Natural killer cell (primary cell): ENCODE results near the gene IRX4. TPM values are rescaled to one million over a fixed set of nuclear protein-coding genes. Genes with fewer than 3 reads are reported as not detected.
"Not testable (repeated sequence)": the region's sequence is repeated elsewhere in the genome, so short reads cannot be mapped to it uniquely, and the experiment has no call there.

Experiments used
- ATAC-seq, 3 donors: fragments of 150-1000 bp in 2 of 3; fragments of 200-7000 bp in 1 of 3; cut with Tn5 transposase; 1 replicate in 1 of 3; 2 replicates in 2 of 3; pipeline ENCODE4 v1.10.0; 2021; ENCODE audit warnings: mild to moderate bottlenecking in 2 of 3, moderate library complexity in 2 of 3
- DNase-seq, 2 donors: peaks; one replicate each; pipeline versions ENCODE4 v3.0.0 to v3.0.0-alpha.2; 2013 to 2021; ENCODE audit warnings: mixed read lengths in 1 of 2
- H3K27ac ChIP-seq: one replicate; pipeline ENCODE4 v1.5.1; 2013; ENCODE audit warnings: mild to moderate bottlenecking, low read length
- H3K27me3 ChIP-seq: one replicate; pipeline ENCODE4 v1.6.1; 2013; ENCODE audit warnings: low read length; ENCODE audit not compliant: control insufficient read depth, insufficient read depth
- H3K36me3 ChIP-seq: one replicate; pipeline ENCODE4 v1.6.1; 2013; ENCODE audit warnings: low read length; ENCODE audit not compliant: control insufficient read depth, insufficient read depth
- H3K4me1 ChIP-seq: one replicate; pipeline ENCODE4 v1.6.1; 2013; ENCODE audit warnings: low read length; ENCODE audit not compliant: control insufficient read depth, insufficient read depth
- H3K4me3 ChIP-seq: one replicate; pipeline ENCODE4 v1.5.1; 2013; ENCODE audit warnings: low read length
- H3K9me3 ChIP-seq: one replicate; pipeline ENCODE4 v1.6.1; 2013; ENCODE audit warnings: low read length; ENCODE audit not compliant: control insufficient read depth, insufficient read depth
- H3K27ac Mint-ChIP-seq, 2 donors: one replicate each; pipeline ENCODE4 v1.8.0; 2022; ENCODE audit warnings: mild to moderate bottlenecking in 2 of 2, mixed read lengths in 2 of 2, moderate library complexity in 1 of 2
- H3K27me3 Mint-ChIP-seq, 2 donors: one replicate each; pipeline ENCODE4 v1.8.0; 2022; ENCODE audit warnings: low read depth in 2 of 2, mixed read lengths in 2 of 2
- H3K36me3 Mint-ChIP-seq: one replicate; pipeline ENCODE4 v1.8.0; 2022; ENCODE audit warnings: mixed read lengths
- H3K4me1 Mint-ChIP-seq, 2 donors: one replicate each; pipeline ENCODE4 v1.8.0; 2022; ENCODE audit warnings: mixed read lengths in 2 of 2
- H3K4me3 Mint-ChIP-seq: one replicate; pipeline ENCODE4 v1.8.0; 2022; ENCODE audit warnings: mild to moderate bottlenecking, moderate library complexity, mixed read lengths
- H3K9me3 Mint-ChIP-seq, 2 donors: one replicate each; pipeline ENCODE4 v1.8.0; 2022; ENCODE audit warnings: mixed read lengths in 2 of 2
- CTCF ChIP-seq: fragments of 200-600 bp; IDR thresholded peaks from one replicate; pipeline ENCODE4 v1.8.0; 2022; ENCODE audit warnings: antibody characterized with exemption
- WGBS: methylation state at CpG from one replicate; pipeline ENCODE4 v1.1.7; 2013; ENCODE audit warnings: missing lambda C conversion rate; ENCODE audit not compliant: insufficient coverage; 5-methylcytosine and 5-hydroxymethylcytosine counted together
- intact Hi-C: fragments of 100-400 bp; cut with micrococcal nuclease; formaldehyde crosslinking; loops from one replicate; pipeline ENCODE4 v1.14.2; 2022
- total RNA-seq, 4 donors: library from RNA; stranded (reverse); fragments of 120-200 nt in 1 of 4; gene quantifications; one replicate each; pipeline versions ENCODE4 v1.2.3 to v1.2.4, GENCODE V29; 2013 to 2022

IRX4 gene
- total RNA-seq, 3 donors from 2014 or later (not counting 1 experiment from before 2014, with no cell fraction given), result not detected

GRCh38 chr5:1873243-1873959 is 9.3 kb downstream of the IRX4 start:
- 38% methylated on average over 13 of the region's 13 CpGs for WGBS

GRCh38 chr5:1871441-1871840 is 11.3 kb downstream of the IRX4 start:
- no peak overlapping the region for H3K4me3 ChIP-seq
- 88% methylated on average over 14 of the region's 14 CpGs for WGBS
- H3K27ac ChIP-seq, result no peak overlapping the region
- DNase-seq (no peak), ATAC-seq (no peak)
- H3K36me3 ChIP-seq, result no peaks in the 10 kb centered on the region
- peaks cover 20% of the 10 kb centered on the region for H3K27me3 ChIP-seq
- Mint-ChIP-seq H3K9me3 (no peaks in the 10 kb centered on the region), H3K27ac (no peak overlapping the region), H3K4me3 (no peak overlapping the region), H3K27me3 (peaks cover 19 to 22% of the 10 kb centered on the region in 2 donors), H3K4me1 (peaks cover 0 to 5% of the 10 kb centered on the region in 2 donors), H3K36me3 (no peaks in the 10 kb centered on the region)
- TF ChIP-seq CTCF, result no peak
- intact Hi-C loops, result no loop called here
- H3K9me3 ChIP-seq, result no peaks in the 10 kb centered on the region
- no peaks in the 10 kb centered on the region for H3K4me1 ChIP-seq

More at GRCh38 chr5:1873243-1873959, 9.3 kb downstream of the IRX4 start:
- Mint-ChIP-seq H3K4me3 (no peak overlapping the region), H3K27me3 (peaks cover 19 to 22% of the 10 kb centered on the region in 2 donors), H3K9me3 (no peaks in the 10 kb centered on the region), H3K4me1 (peaks cover 0 to 5% of the 10 kb centered on the region in 2 donors), H3K36me3 (no peaks in the 10 kb centered on the region), H3K27ac (no peak overlapping the region)
- intact Hi-C loops, result no loop called here
- H3K36me3 ChIP-seq, result no peaks in the 10 kb centered on the region
- peaks cover 23% of the 10 kb centered on the region for H3K27me3 ChIP-seq
- H3K27ac ChIP-seq, result no peak overlapping the region
- no peaks in the 10 kb centered on the region for H3K4me1 ChIP-seq
- no peak for TF ChIP-seq CTCF
- DNase-seq (no peak), ATAC-seq (no peak)
- no peak overlapping the region for H3K4me3 ChIP-seq
- H3K9me3 ChIP-seq, result no peaks in the 10 kb centered on the region

- 95% methylated on average over 18 of the region's 21 CpGs for WGBS
- H3K36me3 Mint-ChIP-seq, H3K4me3 Mint-ChIP-seq, intact Hi-C loops, H3K27ac Mint-ChIP-seq, H3K27ac ChIP-seq, H3K4me1 Mint-ChIP-seq, DNase-seq, H3K4me3 ChIP-seq, H3K36me3 ChIP-seq, H3K9me3 Mint-ChIP-seq, H3K4me1 ChIP-seq, ATAC-seq, H3K9me3 ChIP-seq: not testable (repeated sequence)
- peaks cover 16 to 17% of the 10 kb centered on the region in 2 donors for H3K27me3 Mint-ChIP-seq
- peaks cover 16% of the 10 kb centered on the region for H3K27me3 ChIP-seq
These were observed 12.1 kb downstream of the IRX4 start for GRCh38 chr5:1870435-1871272.

- H3K27ac ChIP-seq, result no peak overlapping the region
- H3K36me3 ChIP-seq, result no peaks in the 10 kb centered on the region
- H3K27me3 ChIP-seq, result peaks cover 11% of the 10 kb centered on the region
- peaks cover 8 to 11% of the 10 kb centered on the region in 2 donors for H3K27me3 Mint-ChIP-seq
- intact Hi-C loops, result no loop called here
- ATAC-seq, result no peak
- no peaks in the 10 kb centered on the region for H3K9me3 Mint-ChIP-seq
- H3K4me1 ChIP-seq, result no peaks in the 10 kb centered on the region
- WGBS, result 73% methylated on average over 19 of the region's 19 CpGs
- no peak for DNase-seq
- H3K36me3 Mint-ChIP-seq, result no peaks in the 10 kb centered on the region
- H3K4me3 ChIP-seq, result no peak overlapping the region
- H3K27ac Mint-ChIP-seq, result no peak overlapping the region
- no peaks in the 10 kb centered on the region for H3K9me3 ChIP-seq
- H3K4me1 Mint-ChIP-seq, result no peaks in the 10 kb centered on the region
- TF ChIP-seq CTCF, result no peak
- H3K4me3 Mint-ChIP-seq, result no peak overlapping the region
These were observed 13.7 kb downstream of the IRX4 start for GRCh38 chr5:1868886-1869475.
